Left ventricle myocardium inferior (tissue), 1 donor: ENCODE results near the gene STK26. TPM values are rescaled to one million over a fixed set of nuclear protein-coding genes. Genes with fewer than 3 reads are reported as not detected.

Source experiments
- DNase-seq: peaks from one replicate; pipeline ENCODE4 v3.0.0-alpha.2; 2020
- H3K27ac ChIP-seq: fragments of 200-600 bp; replicated peaks from 2 replicates; pipeline ENCODE4 v1.8.0; 2021
- H3K27me3 ChIP-seq: fragments of 200-600 bp; 2 replicates; pipeline ENCODE4 v1.8.0; 2021; ENCODE audit warnings: low read depth
- H3K36me3 ChIP-seq: fragments of 200-600 bp; 2 replicates; pipeline ENCODE4 v1.8.0; 2021
- H3K4me1 ChIP-seq: fragments of 200-600 bp; 2 replicates; pipeline ENCODE4 v1.8.0; 2021
- H3K4me3 ChIP-seq: fragments of 200-600 bp; 2 replicates; pipeline ENCODE4 v1.8.0; 2021; ENCODE audit warnings: mild to moderate bottlenecking, moderate library complexity
- H3K9me3 ChIP-seq: fragments of 200-600 bp; replicated peaks from 2 replicates; pipeline ENCODE4 v1.8.0; 2021
- intact Hi-C: fragments of 100-400 bp; cut with micrococcal nuclease; formaldehyde crosslinking; loops from one replicate; pipeline ENCODE4 v1.11.0; 2022
- total RNA-seq: library from RNA; stranded (reverse); fragmentation: NEBNext Ultra II Directional; extraction: Animal tissue kit (Norgen Biotek cat#: 25700); gene quantifications from one replicate; pipeline ENCODE4 v1.2.1, GENCODE V29; 2021
- TF ChIP-seq, protein P1 (sequence below): fragments of 200-600 bp; IDR thresholded peaks from 2 replicates; pipeline ENCODE4 v1.8.0; 2021; ENCODE audit warnings: antibody characterized with exemption, mild to moderate bottlenecking, borderline replicate concordance
- donor health status: DM: no; HTN: yes; CAD: no; lungs with severe emphysema.

The STK26 gene
- total RNA-seq, 1 donor from 2014 or later = 0.80 TPM

- Histone ChIP-seq H3K4me1 (no peaks in the 10 kb centered on the region), H3K27ac (no peak overlapping the region), H3K27me3 (no peaks in the 10 kb centered on the region), H3K9me3 (no peaks in the 10 kb centered on the region), H3K36me3 (no peaks in the 10 kb centered on the region), H3K4me3 (no peak overlapping the region)
- no peak for DNase-seq
- TF ChIP-seq, protein P1, sequence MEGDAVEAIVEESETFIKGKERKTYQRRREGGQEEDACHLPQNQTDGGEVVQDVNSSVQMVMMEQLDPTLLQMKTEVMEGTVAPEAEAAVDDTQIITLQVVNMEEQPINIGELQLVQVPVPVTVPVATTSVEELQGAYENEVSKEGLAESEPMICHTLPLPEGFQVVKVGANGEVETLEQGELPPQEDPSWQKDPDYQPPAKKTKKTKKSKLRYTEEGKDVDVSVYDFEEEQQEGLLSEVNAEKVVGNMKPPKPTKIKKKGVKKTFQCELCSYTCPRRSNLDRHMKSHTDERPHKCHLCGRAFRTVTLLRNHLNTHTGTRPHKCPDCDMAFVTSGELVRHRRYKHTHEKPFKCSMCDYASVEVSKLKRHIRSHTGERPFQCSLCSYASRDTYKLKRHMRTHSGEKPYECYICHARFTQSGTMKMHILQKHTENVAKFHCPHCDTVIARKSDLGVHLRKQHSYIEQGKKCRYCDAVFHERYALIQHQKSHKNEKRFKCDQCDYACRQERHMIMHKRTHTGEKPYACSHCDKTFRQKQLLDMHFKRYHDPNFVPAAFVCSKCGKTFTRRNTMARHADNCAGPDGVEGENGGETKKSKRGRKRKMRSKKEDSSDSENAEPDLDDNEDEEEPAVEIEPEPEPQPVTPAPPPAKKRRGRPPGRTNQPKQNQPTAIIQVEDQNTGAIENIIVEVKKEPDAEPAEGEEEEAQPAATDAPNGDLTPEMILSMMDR = no peak
- intact Hi-C loops = no loop called here
Measured at GRCh38 chrX:132058050-132058449, 34.9 kb downstream of the STK26 start.

DNA sequence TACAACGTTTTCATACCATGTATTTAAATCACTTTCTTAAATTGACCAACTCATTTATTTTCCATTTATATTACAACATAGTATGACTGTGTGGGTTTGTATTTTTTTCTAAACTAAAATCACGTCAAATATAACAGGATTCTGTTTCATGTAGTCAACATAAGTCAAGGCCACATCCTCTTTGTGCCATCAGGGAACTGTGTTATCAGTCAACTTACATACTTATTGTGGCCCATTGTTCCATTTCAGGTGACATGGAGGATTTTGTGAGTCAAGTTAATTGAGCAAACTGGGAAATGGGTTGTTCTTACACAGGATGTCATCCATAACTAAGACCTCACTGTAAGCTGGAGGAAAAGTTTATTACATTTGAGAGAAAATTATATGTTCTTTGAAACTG is 35.9 kb downstream of the STK26 start:
- no peak for DNase-seq
- H3K4me1 ChIP-seq = no peaks in the 10 kb centered on the region
- intact Hi-C loops = no loop called here
- H3K27ac ChIP-seq = no peak overlapping the region
- H3K9me3 ChIP-seq = no peaks in the 10 kb centered on the region
- H3K4me3 ChIP-seq = no peak overlapping the region
- TF ChIP-seq, protein P1 = no peak
- no peaks in the 10 kb centered on the region for H3K27me3 ChIP-seq
- H3K36me3 ChIP-seq = no peaks in the 10 kb centered on the region

GRCh38 chrX:132059973-132060540 is 37.0 kb downstream of the STK26 start:
- H3K27me3 ChIP-seq = no peaks in the 10 kb centered on the region
- intact Hi-C loops = no loop called here
- TF ChIP-seq, protein P1 = no peak
- H3K27ac ChIP-seq = no peak overlapping the region
- no peaks in the 10 kb centered on the region for H3K9me3 ChIP-seq
- no peak for DNase-seq
- H3K4me1 ChIP-seq = no peaks in the 10 kb centered on the region
- H3K36me3 ChIP-seq = no peaks in the 10 kb centered on the region
- H3K4me3 ChIP-seq = no peak overlapping the region

DNA sequence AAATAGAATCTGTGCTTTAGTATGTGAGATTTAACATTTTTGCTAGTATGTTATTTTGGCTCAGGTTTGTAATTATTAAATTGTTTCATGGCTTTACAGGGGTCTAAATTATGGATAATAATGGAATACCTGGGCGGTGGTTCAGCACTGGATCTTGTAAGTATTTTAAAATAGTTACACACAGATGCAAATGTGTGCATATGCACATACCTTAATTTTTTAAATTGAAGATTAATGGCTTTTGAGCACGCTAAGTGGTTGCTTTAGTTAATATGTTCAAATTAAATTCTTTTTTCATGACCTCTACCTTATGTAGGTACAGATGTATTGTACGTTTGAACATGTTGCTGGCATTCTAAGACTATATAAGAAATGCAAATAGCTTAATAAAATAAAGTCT is 40.2 kb downstream of the STK26 start:
- no peak overlapping the region for H3K4me3 ChIP-seq
- no peaks in the 10 kb centered on the region for H3K36me3 ChIP-seq
- H3K9me3 ChIP-seq = no peaks in the 10 kb centered on the region
- no peaks in the 10 kb centered on the region for H3K27me3 ChIP-seq
- DNase-seq = no peak
- no peaks in the 10 kb centered on the region for H3K4me1 ChIP-seq
- intact Hi-C loops = no loop called here
- H3K27ac ChIP-seq = no peak overlapping the region
- TF ChIP-seq, protein P1 = no peak

GRCh38 chrX:132063862-132064261 is 40.8 kb downstream of the STK26 start:
- intact Hi-C loops = no loop called here
- no peaks in the 10 kb centered on the region for H3K27me3 ChIP-seq
- H3K36me3 ChIP-seq = no peaks in the 10 kb centered on the region
- H3K27ac ChIP-seq = no peak overlapping the region
- H3K4me1 ChIP-seq = no peaks in the 10 kb centered on the region
- no peaks in the 10 kb centered on the region for H3K9me3 ChIP-seq
- no peak for DNase-seq
- TF ChIP-seq, protein P1 = no peak
- H3K4me3 ChIP-seq = no peak overlapping the region
